HG03575 (cell line): ENCODE results near the gene MYOD1.

Source experiments
- ATAC-seq: cut with Tn5 transposase; IDR thresholded peaks from one replicate; pipeline ENCODE4 v1.9.1; 2021; ENCODE audit not compliant: unreplicated experiment, insufficient number of reproducible peaks, low FRiP score; ENCODE audit errors: extremely low read depth

The MYOD1 gene

GRCh38 chr11:17699147-17700114, 19.9 kb upstream of the MYOD1 start:
- no peak for ATAC-seq

DNA sequence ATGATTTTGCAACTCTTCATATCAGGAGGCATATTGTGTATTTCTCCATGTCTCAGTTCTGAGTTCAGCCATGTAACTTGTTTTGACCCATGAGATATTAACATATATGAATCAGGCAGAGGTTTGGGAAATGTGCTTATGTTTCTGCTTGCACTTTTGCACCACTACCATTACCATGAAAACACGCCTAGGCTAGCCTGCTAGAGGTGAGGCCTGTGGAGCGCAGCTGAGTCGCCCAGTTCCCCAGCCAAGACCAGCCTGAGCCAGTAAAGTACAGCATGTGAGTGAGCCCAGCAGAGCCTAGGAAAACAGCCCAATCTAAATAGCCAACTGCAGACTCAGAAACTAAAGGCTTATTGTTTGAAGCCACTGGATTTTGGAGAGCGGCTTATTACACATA, 18.4 kb upstream of the MYOD1 start:
- no peak for ATAC-seq

GRCh38 chr11:17702876-17703275, 16.5 kb upstream of the MYOD1 start:
- ATAC-seq = no peak

GRCh38 chr11:17703951-17704350, 15.4 kb upstream of the MYOD1 start:
- ATAC-seq = no peak

- no peak for ATAC-seq
Measured at GRCh38 chr11:17707830-17708229, 11.5 kb upstream of the MYOD1 start.

DNA sequence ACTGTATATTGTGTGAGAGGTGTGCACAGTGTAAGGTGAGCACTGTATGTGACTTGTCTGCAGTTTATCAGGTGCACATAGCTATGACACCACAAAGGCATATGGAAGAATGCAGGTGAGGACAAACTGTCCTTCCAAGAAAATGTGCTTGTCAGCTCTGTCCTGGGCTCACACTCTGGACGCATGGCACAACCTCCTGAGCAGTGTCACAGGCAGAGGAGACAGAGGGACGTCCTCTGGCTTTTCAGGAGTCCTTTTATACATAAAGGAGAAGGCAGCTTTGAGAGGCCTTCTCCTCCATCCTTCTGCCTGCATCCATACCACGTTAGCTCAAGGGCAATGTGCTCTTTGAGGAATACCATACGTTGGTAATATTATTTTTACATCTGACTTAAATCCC, 7.5 kb upstream of the MYOD1 start:
- no peak for ATAC-seq

DNA sequence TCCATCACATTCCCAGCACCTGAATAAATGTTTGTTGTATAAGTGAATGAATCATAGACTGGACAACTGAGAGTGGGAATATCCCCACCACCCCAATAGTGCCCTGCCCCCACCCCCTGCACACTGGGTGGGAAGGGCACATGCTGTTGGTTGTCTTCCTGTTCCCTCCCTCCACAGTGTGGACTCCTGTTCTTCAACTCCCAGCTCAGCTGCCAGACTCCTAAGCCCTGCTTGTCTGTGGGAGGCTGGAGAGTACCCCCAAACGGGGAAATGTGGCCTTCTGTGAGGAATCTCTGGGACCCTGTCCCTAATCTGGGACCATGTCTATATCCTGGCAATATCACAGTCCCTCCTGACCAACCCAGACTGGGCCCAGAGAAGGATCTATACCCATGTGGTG, 5.5 kb upstream of the MYOD1 start:
- ATAC-seq = no peak

DNA sequence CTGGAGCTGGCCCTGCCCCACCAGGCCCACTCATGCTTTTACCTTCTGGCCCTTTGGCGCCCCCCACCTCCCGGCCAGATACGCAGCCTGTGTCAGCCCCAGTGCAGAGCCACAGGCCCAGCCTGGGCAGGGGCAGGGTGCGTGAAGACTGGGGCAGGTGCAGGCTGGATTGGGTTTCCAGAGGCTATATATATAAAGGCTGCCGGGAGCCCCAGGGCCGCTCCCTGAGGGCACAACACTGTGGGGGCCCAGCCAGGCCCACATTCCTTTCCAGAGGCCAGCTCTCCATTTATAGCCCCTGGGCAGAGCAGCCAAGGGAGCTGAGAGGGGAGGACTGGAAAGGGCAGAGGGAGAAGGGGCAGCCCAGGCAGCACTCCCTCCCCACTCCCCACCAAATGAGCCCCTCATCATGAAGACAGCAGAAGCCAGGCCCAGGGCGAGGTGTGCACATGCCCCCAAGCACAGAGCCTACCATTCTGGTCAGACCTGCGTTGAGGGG, 5.0 kb upstream of the MYOD1 start:
- ATAC-seq = no peak

GRCh38 chr11:17714870-17715269, 4.5 kb upstream of the MYOD1 start:
- ATAC-seq = no peak

DNA sequence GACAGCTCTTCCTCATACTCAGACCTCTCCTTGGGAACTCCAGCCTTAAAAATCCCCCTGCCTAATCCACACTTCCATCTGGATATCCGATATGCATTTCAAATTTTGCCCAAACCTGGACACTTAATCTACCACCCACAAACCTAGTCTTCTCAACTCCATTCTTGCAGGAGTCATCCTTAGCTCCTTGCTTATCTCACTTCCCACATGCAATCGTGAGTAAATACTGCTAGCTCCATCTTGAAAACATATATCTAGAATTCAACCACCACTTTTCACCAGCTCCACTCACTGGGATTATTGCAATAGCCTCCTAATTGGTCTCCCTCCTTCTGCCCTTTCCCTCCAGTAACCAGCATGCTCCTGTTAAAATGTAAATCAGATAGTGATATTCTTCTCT, 2.6 kb upstream of the MYOD1 start:
- ATAC-seq = no peak

GRCh38 chr11:17718015-17718414, 1.4 kb upstream of the MYOD1 start:
- no peak for ATAC-seq

DNA sequence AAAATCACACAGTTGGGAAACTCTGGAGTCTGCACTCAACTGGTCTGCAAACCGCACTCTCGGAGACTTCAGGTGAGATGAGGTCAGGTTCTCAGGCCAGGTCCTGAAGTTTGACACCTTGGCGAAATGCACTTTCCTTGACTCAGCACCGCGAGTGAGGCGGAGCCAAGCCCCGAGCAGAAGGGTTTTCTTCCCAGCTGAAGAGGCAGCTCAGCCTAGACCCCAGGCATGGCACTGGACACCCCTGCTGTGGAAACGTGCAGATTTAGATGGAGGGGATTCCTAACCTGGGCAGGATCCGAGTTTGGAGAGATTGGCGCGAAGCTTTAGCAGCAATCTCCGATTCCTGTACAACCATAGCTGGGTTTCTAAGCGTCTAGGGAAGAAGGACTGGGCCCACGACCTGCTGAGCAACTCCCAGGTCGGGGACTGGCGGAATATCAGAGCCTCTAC, 835 bp upstream of the MYOD1 start:
- ATAC-seq = no peak

DNA sequence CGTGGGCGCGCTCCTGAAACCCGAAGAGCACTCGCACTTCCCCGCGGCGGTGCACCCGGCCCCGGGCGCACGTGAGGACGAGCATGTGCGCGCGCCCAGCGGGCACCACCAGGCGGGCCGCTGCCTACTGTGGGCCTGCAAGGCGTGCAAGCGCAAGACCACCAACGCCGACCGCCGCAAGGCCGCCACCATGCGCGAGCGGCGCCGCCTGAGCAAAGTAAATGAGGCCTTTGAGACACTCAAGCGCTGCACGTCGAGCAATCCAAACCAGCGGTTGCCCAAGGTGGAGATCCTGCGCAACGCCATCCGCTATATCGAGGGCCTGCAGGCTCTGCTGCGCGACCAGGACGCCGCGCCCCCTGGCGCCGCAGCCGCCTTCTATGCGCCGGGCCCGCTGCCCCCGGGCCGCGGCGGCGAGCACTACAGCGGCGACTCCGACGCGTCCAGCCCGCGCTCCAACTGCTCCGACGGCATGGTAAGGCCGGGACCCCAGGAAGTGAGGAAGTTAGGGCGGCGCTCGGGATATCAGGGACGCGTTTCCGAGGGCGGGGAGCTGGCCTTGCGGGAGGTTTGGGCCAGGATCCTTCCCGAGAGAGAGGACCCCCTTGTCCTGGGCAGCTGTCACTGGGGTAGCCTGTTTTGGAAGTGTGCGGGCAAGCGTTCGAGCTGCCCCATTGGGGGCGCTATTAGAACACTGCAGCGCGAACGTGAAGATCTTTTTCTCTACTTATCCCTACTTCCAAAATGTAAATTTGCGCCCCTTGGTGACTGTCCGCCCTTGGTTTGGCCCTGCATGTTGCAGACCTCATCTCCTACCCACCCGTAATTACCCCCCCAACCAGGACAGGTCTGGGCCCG, 796 bp downstream of the MYOD1 start:
- ATAC-seq = no peak

- no peak for ATAC-seq
Measured at GRCh38 chr11:17720796-17721171, 1.4 kb downstream of the MYOD1 start.

DNA sequence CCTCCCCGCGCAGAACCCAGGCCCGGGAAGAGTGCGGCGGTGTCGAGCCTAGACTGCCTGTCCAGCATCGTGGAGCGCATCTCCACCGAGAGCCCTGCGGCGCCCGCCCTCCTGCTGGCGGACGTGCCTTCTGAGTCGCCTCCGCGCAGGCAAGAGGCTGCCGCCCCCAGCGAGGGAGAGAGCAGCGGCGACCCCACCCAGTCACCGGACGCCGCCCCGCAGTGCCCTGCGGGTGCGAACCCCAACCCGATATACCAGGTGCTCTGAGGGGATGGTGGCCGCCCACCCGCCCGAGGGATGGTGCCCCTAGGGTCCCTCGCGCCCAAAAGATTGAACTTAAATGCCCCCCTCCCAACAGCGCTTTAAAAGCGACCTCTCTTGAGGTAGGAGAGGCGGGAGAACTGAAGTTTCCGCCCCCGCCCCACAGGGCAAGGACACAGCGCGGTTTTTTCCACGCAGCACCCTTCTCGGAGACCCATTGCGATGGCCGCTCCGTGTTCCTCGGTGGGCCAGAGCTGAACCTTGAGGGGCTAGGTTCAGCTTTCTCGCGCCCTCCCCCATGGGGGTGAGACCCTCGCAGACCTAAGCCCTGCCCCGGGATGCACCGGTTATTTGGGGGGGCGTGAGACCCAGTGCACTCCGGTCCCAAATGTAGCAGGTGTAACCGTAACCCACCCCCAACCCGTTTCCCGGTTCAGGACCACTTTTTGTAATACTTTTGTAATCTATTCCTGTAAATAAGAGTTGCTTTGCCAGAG, 2.0 kb downstream of the MYOD1 start:
- ATAC-seq = no peak

- no peak for ATAC-seq
Measured at GRCh38 chr11:17722000-17722643, 2.8 kb downstream of the MYOD1 start.

DNA sequence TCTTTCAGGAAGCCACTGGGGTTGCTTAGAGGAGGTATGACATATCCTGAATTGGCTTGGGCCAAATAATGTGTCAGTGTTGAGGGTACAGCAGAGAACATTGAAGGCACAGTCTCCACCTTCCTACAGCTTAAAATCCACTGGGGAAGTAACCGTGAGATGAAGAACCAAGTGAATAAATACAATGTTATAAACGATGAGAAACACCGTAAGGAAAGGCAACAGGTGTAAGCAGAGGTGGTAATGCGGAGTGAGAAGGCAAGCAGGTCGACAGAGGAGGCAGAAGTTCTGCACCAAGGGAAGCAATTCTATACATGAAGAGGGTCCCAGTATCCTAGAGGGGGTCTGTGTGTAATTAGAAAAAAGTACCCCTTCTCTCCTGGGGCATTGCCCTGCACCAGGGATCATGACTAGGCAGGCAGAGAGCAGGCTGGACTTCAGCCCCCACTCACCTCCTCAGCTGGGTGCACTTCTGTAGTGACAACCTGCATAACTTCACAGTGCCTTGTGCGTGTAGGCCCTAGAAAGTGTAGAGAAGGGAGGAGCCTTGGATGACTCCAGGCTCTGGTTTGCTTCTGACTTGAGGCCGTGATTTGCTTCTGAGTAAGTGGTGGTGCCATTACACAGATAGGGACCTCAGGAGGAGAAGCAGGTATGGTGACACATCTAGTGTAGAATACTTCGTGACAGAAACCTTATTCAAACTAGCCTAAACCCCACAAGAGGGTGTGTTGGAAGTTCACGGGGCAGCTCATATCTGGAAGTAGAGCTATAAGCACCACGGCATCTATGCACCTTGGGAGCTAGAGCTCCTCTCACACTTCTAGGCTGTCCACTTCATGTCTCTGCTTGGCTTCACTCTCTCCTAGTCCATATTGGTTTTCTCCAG, 4.9 kb downstream of the MYOD1 start:
- no peak for ATAC-seq

DNA sequence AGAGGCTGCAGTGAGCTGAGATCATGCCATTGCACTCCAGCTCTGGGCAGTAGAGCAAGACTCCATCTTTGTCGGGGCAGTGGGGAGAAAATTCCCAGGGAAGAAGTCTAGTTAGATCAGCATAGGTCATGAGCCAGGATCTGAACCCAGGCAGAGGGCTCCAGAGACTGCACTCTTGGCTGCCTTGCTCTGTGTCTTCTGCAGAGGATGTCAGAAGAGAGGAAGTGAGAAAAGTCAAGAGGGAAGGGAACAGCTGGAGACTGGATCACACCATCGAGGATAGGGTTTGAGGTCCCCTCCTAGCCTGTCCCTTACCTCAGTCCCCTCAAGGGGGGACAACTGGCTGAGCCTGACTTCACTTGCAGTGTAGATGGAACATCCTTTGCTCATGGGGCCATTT, 5.8 kb downstream of the MYOD1 start:
- no peak for ATAC-seq
